DOHH2 (cell line): ENCODE data around the gene ABI1.

Experiments
- H3F3A ChIP-seq: fragments of 200-600 bp; sonication (generic), shearing (Covaris generic); 2 replicates; pipeline ENCODE4 v1.6.0; 2016; ENCODE audit warnings: antibody characterized with exemption, mild to moderate bottlenecking; ENCODE audit not compliant: control insufficient read depth, insufficient read depth
- H3K27ac ChIP-seq: fragments of 200-600 bp; sonication (generic); 2 replicates; pipeline ENCODE4 v1.5.1; 2014; ENCODE audit warnings: low read depth, mild to moderate bottlenecking, low read length, moderate library complexity
- H3K27me3 ChIP-seq: fragments of 200-600 bp; sonication (generic); 2 replicates; pipeline ENCODE4 v1.6.1; 2014; ENCODE audit warnings: mild to moderate bottlenecking, low read length, mixed read lengths; ENCODE audit not compliant: control insufficient read depth
- H3K36me3 ChIP-seq: fragments of 200-600 bp; sonication (generic); 2 replicates; pipeline ENCODE4 v1.6.1; 2014; ENCODE audit warnings: mild to moderate bottlenecking, low read length, moderate library complexity, mixed read lengths; ENCODE audit not compliant: control insufficient read depth
- H3K4me1 ChIP-seq: fragments of 200-600 bp; sonication (generic); 2 replicates; pipeline ENCODE4 v1.6.1; 2014; ENCODE audit warnings: mild to moderate bottlenecking, low read length, mixed read lengths; ENCODE audit not compliant: control insufficient read depth
- H3K4me2 ChIP-seq: fragments of 200-600 bp; sonication (generic); 2 replicates; pipeline ENCODE4 v1.6.0; 2014; ENCODE audit warnings: mild to moderate bottlenecking, low read length, moderate library complexity
- H3K4me3 ChIP-seq: fragments of 200-600 bp; sonication (generic); 2 replicates; pipeline ENCODE4 v1.5.1; 2014; ENCODE audit warnings: mild to moderate bottlenecking, low read length, mixed read lengths
- H3K79me2 ChIP-seq: fragments of 200-600 bp; sonication (generic); 2 replicates; pipeline ENCODE4 v1.6.1; 2014; ENCODE audit warnings: mild to moderate bottlenecking, low read length, mixed read lengths; ENCODE audit not compliant: control insufficient read depth
- H3K9me2 ChIP-seq: fragments of 200-600 bp; sonication (generic); replicated peaks from 2 replicates; pipeline ENCODE4 v1.6.1; 2014; ENCODE audit warnings: mild to moderate bottlenecking, low read length, mixed read lengths; ENCODE audit not compliant: control insufficient read depth
- H3K9me3 ChIP-seq: fragments of 200-600 bp; sonication (generic); 2 replicates; pipeline ENCODE4 v1.6.1; 2014; ENCODE audit warnings: antibody characterized with exemption, low read length, mixed read lengths; ENCODE audit not compliant: control insufficient read depth, insufficient read depth
- H4K20me1 ChIP-seq: fragments of 200-600 bp; sonication (generic); 2 replicates; pipeline ENCODE4 v1.6.0; 2014; ENCODE audit warnings: low read depth, mild to moderate bottlenecking, antibody characterized with exemption, low read length, moderate library complexity; ENCODE audit not compliant: control insufficient read depth, insufficient read depth
- CTCF ChIP-seq: fragments of 200-600 bp; sonication (generic); IDR thresholded peaks from one replicate; pipeline ENCODE4 v1.5.1; 2014; ENCODE audit warnings: antibody characterized with exemption, mild to moderate bottlenecking, low read depth, low read length; ENCODE audit not compliant: poor library complexity, severe bottlenecking
- EZH2phosphoT487 ChIP-seq: fragments of 200-600 bp; sonication (generic); IDR thresholded peaks from 2 replicates; pipeline ENCODE4 v1.6.1; 2017; ENCODE audit warnings: borderline replicate concordance, mild to moderate bottlenecking, antibody characterized with exemption, low read length, moderate library complexity, mixed read lengths

Gene ABI1

GRCh38 chr10:26855186-26855585 is 5.6 kb downstream of the ABI1 start:
- peaks cover 53% of the 10 kb centered on the region for H3K4me1 ChIP-seq
- H3K27me3 ChIP-seq = no peaks in the 10 kb centered on the region
- H3K4me2 ChIP-seq = 0 out of 2 replicates have a peak overlapping the region, but pooled peaks have one; percentile 1
- TF ChIP-seq CTCF = no peak
- peaks cover 34% of the 10 kb centered on the region for H4K20me1 ChIP-seq
- no peak overlapping the region for H3K27ac ChIP-seq
- H3K9me3 ChIP-seq = no peaks in the 10 kb centered on the region
- H3K4me3 ChIP-seq = no peak overlapping the region
- H3K79me2 ChIP-seq = peaks cover 100% of the 10 kb centered on the region
- peaks cover 20% of the 10 kb centered on the region for H3F3A ChIP-seq
- H3K36me3 ChIP-seq = peaks cover 47% of the 10 kb centered on the region
- no peaks in the 10 kb centered on the region for H3K9me2 ChIP-seq

- no peaks in the 10 kb centered on the region for H3K27me3 ChIP-seq
- peaks cover 100% of the 10 kb centered on the region for H3K79me2 ChIP-seq
- no peaks in the 10 kb centered on the region for H3K9me2 ChIP-seq
- peaks cover 47% of the 10 kb centered on the region for H3K36me3 ChIP-seq
- peaks cover 31% of the 10 kb centered on the region for H4K20me1 ChIP-seq
- no peak overlapping the region for H3K27ac ChIP-seq
- H3K4me2 ChIP-seq = no peak overlapping the region
- H3K4me1 ChIP-seq = peaks cover 53% of the 10 kb centered on the region
- no peak overlapping the region for H3K4me3 ChIP-seq
- H3F3A ChIP-seq = peaks cover 20% of the 10 kb centered on the region
- TF ChIP-seq EZH2phosphoT487 = no peak
- TF ChIP-seq CTCF = no peak
- no peaks in the 10 kb centered on the region for H3K9me3 ChIP-seq
These were observed 6.2 kb downstream of the ABI1 start for GRCh38 chr10:26854524-26854923.

- peaks cover 20% of the 10 kb centered on the region for H4K20me1 ChIP-seq
- TF ChIP-seq CTCF (no peak), EZH2phosphoT487 (no peak)
- H3K4me1 ChIP-seq = peaks cover 61% of the 10 kb centered on the region
These were observed 16.3 kb downstream of the ABI1 start for GRCh38 chr10:26844396-26844975.

GRCh38 chr10:26843736-26844135 is 17.0 kb downstream of the ABI1 start:
- Histone ChIP-seq H4K20me1 (peaks cover 20% of the 10 kb centered on the region), H3K9me2 (no peaks in the 10 kb centered on the region), H3K27ac (no peak overlapping the region), H3K27me3 (no peaks in the 10 kb centered on the region), H3K36me3 (peaks cover 52% of the 10 kb centered on the region), H3K79me2 (peaks cover 99% of the 10 kb centered on the region), H3K4me3 (no peak overlapping the region), H3K9me3 (no peaks in the 10 kb centered on the region), H3K4me1 (peaks cover 66% of the 10 kb centered on the region), H3F3A (no peaks in the 10 kb centered on the region; the same call in 1 of the 2 replicates), H3K4me2 (no peak overlapping the region)
- TF ChIP-seq CTCF (no peak), EZH2phosphoT487 (no peak)

More at GRCh38 chr10:26844396-26844975, 16.3 kb downstream of the ABI1 start:
- peaks cover 99% of the 10 kb centered on the region for H3K79me2 ChIP-seq
- peaks cover 53% of the 10 kb centered on the region for H3K36me3 ChIP-seq
- no peak overlapping the region for H3K4me2 ChIP-seq
- no peak overlapping the region for H3K27ac ChIP-seq
- no peaks in the 10 kb centered on the region for H3K27me3 ChIP-seq
- no peaks in the 10 kb centered on the region; the same call in 1 of the 2 replicates for H3F3A ChIP-seq
- H3K9me3 ChIP-seq = no peaks in the 10 kb centered on the region
- no peaks in the 10 kb centered on the region for H3K9me2 ChIP-seq
- no peak overlapping the region for H3K4me3 ChIP-seq
